Measurements from ENCODE around the gene CBX4. TPM values are rescaled to one million over a fixed set of nuclear protein-coding genes. Genes with fewer than 3 reads are reported as not detected.

The CBX4 gene
- total and polyA plus RNA-seq, 2 of the 13 experiments (the other 11 are each of a cell fraction or from before 2014, with no cell fraction given) = 25.8 to 50.8 TPM

DNA sequence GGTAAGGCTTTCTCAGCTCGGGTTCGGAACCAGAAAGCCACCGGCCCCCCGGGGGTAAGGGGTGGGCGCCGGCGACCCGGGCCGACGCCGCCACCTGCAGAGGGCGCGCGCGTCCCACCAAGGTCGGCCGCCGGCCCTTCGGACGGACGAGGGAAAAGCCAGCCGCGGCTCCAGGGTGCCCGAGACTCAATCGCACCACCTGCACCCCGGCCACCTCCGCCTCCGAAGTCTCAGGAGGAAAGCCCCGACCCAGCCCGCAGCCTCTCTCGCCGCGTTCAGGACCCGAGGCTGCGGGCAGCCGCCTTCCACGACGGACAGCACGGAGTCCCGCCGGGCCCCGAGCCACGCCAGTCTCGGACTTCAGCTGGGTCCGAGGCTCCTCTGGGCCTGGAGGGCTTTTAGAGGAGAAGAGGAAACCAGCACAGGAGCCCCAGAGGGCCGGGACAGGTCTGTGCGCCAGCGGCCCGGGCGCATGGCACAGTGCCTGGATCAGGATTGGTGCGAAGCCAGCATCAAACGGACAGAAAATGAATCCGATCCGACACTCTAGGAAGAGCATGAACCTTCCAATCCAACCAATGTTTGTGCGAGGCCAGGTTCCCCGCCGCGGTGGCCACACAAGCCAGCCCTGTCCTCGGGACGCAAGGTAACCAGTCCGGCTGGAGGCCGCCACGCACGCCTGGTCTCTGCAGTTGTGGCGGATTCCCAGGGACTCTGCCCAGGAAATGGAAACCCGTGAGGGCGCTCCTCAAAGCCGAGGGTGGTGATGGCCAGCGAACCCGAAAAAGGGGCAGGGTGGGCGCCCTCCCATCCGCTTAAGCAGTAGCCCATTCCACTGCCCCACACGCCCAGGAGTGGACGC, 49.1 kb downstream of the CBX4 start (continued):
- TF ChIP-seq, protein P1, sequence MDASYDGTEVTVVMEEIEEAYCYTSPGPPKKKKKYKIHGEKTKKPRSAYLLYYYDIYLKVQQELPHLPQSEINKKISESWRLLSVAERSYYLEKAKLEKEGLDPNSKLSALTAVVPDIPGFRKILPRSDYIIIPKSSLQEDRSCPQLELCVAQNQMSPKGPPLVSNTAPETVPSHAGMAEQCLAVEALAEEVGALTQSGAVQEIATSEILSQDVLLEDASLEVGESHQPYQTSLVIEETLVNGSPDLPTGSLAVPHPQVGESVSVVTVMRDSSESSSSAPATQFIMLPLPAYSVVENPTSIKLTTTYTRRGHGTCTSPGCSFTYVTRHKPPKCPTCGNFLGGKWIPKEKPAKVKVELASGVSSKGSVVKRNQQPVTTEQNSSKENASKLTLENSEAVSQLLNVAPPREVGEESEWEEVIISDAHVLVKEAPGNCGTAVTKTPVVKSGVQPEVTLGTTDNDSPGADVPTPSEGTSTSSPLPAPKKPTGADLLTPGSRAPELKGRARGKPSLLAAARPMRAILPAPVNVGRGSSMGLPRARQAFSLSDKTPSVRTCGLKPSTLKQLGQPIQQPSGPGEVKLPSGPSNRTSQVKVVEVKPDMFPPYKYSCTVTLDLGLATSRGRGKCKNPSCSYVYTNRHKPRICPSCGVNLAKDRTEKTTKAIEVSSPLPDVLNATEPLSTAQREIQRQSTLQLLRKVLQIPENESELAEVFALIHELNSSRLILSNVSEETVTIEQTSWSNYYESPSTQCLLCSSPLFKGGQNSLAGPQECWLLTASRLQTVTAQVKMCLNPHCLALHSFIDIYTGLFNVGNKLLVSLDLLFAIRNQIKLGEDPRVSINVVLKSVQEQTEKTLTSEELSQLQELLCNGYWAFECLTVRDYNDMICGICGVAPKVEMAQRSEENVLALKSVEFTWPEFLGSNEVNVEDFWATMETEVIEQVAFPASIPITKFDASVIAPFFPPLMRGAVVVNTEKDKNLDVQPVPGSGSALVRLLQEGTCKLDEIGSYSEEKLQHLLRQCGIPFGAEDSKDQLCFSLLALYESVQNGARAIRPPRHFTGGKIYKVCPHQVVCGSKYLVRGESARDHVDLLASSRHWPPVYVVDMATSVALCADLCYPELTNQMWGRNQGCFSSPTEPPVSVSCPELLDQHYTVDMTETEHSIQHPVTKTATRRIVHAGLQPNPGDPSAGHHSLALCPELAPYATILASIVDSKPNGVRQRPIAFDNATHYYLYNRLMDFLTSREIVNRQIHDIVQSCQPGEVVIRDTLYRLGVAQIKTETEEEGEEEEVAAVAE (CRISPR knock-in tag; IDR thresholded peaks at IDR 0.05; ENCODE audit: borderline replicate concordance) = no peak
- TF ChIP-seq, protein P2, sequence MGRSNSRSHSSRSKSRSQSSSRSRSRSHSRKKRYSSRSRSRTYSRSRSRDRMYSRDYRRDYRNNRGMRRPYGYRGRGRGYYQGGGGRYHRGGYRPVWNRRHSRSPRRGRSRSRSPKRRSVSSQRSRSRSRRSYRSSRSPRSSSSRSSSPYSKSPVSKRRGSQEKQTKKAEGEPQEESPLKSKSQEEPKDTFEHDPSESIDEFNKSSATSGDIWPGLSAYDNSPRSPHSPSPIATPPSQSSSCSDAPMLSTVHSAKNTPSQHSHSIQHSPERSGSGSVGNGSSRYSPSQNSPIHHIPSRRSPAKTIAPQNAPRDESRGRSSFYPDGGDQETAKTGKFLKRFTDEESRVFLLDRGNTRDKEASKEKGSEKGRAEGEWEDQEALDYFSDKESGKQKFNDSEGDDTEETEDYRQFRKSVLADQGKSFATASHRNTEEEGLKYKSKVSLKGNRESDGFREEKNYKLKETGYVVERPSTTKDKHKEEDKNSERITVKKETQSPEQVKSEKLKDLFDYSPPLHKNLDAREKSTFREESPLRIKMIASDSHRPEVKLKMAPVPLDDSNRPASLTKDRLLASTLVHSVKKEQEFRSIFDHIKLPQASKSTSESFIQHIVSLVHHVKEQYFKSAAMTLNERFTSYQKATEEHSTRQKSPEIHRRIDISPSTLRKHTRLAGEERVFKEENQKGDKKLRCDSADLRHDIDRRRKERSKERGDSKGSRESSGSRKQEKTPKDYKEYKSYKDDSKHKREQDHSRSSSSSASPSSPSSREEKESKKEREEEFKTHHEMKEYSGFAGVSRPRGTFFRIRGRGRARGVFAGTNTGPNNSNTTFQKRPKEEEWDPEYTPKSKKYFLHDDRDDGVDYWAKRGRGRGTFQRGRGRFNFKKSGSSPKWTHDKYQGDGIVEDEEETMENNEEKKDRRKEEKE (IDR thresholded peaks at IDR 0.05) = no peak
- TF ChIP-seq KLF15 (CRISPR knock-in tag; IDR thresholded peaks at IDR 0.05; ENCODE audit: borderline replicate concordance) (no peak), FOXJ3 (CRISPR knock-in tag; IDR thresholded peaks at IDR 0.05; ENCODE audit: borderline replicate concordance) (no peak), TP53 (CRISPR knock-in tag; conservative IDR thresholded peaks at IDR 0.05) (no peak), ZNF761 (CRISPR knock-in tag; conservative IDR thresholded peaks at IDR 0.05) (no peak), ZNF747 (CRISPR knock-in tag; IDR thresholded peaks at IDR 0.05; ENCODE audit: borderline replicate concordance) (no peak), ZIK1 (CRISPR knock-in tag; IDR thresholded peaks at IDR 0.05; ENCODE audit: borderline replicate concordance, low read depth) (no peak), ASH2L (IDR thresholded peaks at IDR 0.05; ENCODE audit: insufficient read length, low read depth, low read length) (no peak), ZNF652 (CRISPR knock-in tag; IDR thresholded peaks at IDR 0.05; ENCODE audit: borderline replicate concordance, low read depth) (no peak), ZNF589 (CRISPR knock-in tag; conservative IDR thresholded peaks at IDR 0.05) (no peak), ZNF207 (IDR thresholded peaks at IDR 0.05; ENCODE audit: borderline replicate concordance) (no peak)
- TF ChIP-seq, protein P3, sequence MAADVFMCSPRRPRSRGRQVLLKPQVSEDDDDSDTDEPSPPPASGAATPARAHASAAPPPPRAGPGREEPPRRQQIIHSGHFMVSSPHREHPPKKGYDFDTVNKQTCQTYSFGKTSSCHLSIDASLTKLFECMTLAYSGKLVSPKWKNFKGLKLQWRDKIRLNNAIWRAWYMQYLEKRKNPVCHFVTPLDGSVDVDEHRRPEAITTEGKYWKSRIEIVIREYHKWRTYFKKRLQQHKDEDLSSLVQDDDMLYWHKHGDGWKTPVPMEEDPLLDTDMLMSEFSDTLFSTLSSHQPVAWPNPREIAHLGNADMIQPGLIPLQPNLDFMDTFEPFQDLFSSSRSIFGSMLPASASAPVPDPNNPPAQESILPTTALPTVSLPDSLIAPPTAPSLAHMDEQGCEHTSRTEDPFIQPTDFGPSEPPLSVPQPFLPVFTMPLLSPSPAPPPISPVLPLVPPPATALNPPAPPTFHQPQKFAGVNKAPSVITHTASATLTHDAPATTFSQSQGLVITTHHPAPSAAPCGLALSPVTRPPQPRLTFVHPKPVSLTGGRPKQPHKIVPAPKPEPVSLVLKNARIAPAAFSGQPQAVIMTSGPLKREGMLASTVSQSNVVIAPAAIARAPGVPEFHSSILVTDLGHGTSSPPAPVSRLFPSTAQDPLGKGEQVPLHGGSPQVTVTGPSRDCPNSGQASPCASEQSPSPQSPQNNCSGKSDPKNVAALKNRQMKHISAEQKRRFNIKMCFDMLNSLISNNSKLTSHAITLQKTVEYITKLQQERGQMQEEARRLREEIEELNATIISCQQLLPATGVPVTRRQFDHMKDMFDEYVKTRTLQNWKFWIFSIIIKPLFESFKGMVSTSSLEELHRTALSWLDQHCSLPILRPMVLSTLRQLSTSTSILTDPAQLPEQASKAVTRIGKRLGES (CRISPR knock-in tag; IDR thresholded peaks at IDR 0.05; ENCODE audit: borderline replicate concordance) = no peak
- TF ChIP-seq, protein P4, sequence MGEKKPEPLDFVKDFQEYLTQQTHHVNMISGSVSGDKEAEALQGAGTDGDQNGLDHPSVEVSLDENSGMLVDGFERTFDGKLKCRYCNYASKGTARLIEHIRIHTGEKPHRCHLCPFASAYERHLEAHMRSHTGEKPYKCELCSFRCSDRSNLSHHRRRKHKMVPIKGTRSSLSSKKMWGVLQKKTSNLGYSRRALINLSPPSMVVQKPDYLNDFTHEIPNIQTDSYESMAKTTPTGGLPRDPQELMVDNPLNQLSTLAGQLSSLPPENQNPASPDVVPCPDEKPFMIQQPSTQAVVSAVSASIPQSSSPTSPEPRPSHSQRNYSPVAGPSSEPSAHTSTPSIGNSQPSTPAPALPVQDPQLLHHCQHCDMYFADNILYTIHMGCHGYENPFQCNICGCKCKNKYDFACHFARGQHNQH (CRISPR knock-in tag; IDR thresholded peaks at IDR 0.05) = no peak
